Breast epithelium (tissue), 4 donors: Measurements from ENCODE around the gene RNASEL. TPM values are rescaled to one million over a fixed set of nuclear protein-coding genes. Genes with fewer than 3 reads are reported as not detected.
"Not testable (repeated sequence)": the region's sequence is repeated elsewhere in the genome, so short reads cannot be mapped to it uniquely, and the experiment has no call there.

Experiments
- DNase-seq, 2 donors: peaks; one replicate each; pipeline ENCODE4 v3.0.0-alpha.2; 2019; ENCODE audit warnings: low spot score in 2 of 2
- H3K27ac ChIP-seq, 2 donors: fragments of 200-600 bp; sonication (generic) in 1 of 2; one replicate each; pipeline ENCODE4 v1.5.1; 2016 to 2019; ENCODE audit warnings: mild to moderate bottlenecking in 1 of 2
- H3K27me3 ChIP-seq, 2 donors: fragments of 200-600 bp; sonication (generic) in 1 of 2; one replicate each; pipeline versions ENCODE4 v1.5.1 to v1.6.0; 2017 to 2019; ENCODE audit warnings: control low read depth in 1 of 2, mild to moderate bottlenecking in 1 of 2
- H3K36me3 ChIP-seq: fragments of 200-600 bp; one replicate; pipeline ENCODE4 v1.5.1; 2019
- H3K4me1 ChIP-seq, 2 donors: fragments of 200-600 bp; sonication (generic); one replicate each; pipeline ENCODE4 v1.5.1; 2016 to 2019; ENCODE audit warnings: control low read depth in 1 of 2
- H3K4me3 ChIP-seq, 3 donors: fragments of 200-600 bp; sonication (generic); 1 replicate in 2 of 3; 2 replicates in 1 of 3; pipeline ENCODE4 v1.5.1; 2016 to 2019; ENCODE audit warnings: mild to moderate bottlenecking in 3 of 3, moderate library complexity in 2 of 3
- H3K9me3 ChIP-seq, 2 donors: fragments of 200-600 bp; sonication (generic) in 1 of 2; one replicate each; pipeline ENCODE4 v1.5.1; 2016 to 2019; ENCODE audit warnings: control low read depth in 1 of 2
- CTCF ChIP-seq, 3 donors: fragments of 450-650 bp; IDR thresholded peaks; one replicate each; pipeline ENCODE4 v1.5.1; 2016 to 2017; ENCODE audit warnings: antibody characterized with exemption in 3 of 3, mild to moderate bottlenecking in 3 of 3, moderate library complexity in 3 of 3
- POLR2A ChIP-seq: fragments of 450-650 bp; IDR thresholded peaks from one replicate; pipeline ENCODE4 v1.6.1; 2016; ENCODE audit warnings: antibody characterized with exemption, mild to moderate bottlenecking, moderate library complexity
- POLR2AphosphoS5 ChIP-seq, 3 donors: sonication (generic); formaldehyde crosslinking; IDR thresholded peaks; one replicate each; pipeline ENCODE4 v1.6.1; 2017; ENCODE audit warnings: antibody characterized with exemption in 3 of 3
- intact Hi-C: fragments of 100-400 bp; cut with DNase I; formaldehyde crosslinking; loops from one replicate; pipeline ENCODE4 v1.15.1; 2023; ENCODE audit warnings: low total_unique reads
- total RNA-seq, 3 donors: library from RNA; depleted of rRNA; stranded (reverse); fragments of >200 nt; gene quantifications; one replicate each; pipeline ENCODE4 v1.1.0, GENCODE V29; 2016

The RNASEL gene
- total RNA-seq, 3 donors from 2014 or later, result 10.7 to 14.8 (median 10.8) TPM

GRCh38 chr1:182549346-182549745 is 39.7 kb downstream of the RNASEL start:
- Histone ChIP-seq H3K9me3 (peaks cover 4 to 10% of the 10 kb centered on the region in 2 donors), H3K4me3 (no peak overlapping the region), H3K27ac (no peak overlapping the region), H3K4me1 (no peaks in the 10 kb centered on the region), H3K36me3 (no peaks in the 10 kb centered on the region), H3K27me3 (no peaks in the 10 kb centered on the region)
- intact Hi-C loops, result no loop called here
- TF ChIP-seq CTCF (IDR thresholded peaks at IDR 0.05) (no peak), POLR2AphosphoS5 (IDR thresholded peaks at IDR 0.05) (no peak), POLR2A (no peak)
- DNase-seq, result no peak

DNA sequence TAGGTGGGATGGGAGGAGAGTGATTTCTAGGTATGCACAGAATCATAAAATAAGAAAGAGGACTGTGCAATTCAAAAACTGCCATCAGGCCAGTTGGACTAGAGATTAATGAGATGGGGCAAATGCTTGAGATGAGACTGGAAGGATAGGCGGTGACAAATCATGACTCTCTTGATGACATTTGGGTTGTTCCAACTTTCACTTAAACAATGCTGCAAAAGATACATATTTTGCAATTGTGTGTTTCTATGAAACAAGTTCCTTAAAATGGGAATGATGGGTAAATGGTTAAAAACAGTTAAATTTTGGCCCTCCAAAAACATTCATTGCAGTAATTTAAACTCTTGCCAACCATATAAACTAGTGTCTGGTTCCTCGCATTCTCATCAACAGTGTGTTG is 55.2 kb downstream of the RNASEL start:
- H3K27me3 ChIP-seq, result no peaks in the 10 kb centered on the region
- H3K4me3 ChIP-seq, result no peak overlapping the region
- H3K4me1 ChIP-seq, result no peaks in the 10 kb centered on the region
- H3K9me3 ChIP-seq, result peaks cover 0 to 1% of the 10 kb centered on the region in 2 donors
- no peaks in the 10 kb centered on the region for H3K36me3 ChIP-seq
- TF ChIP-seq POLR2AphosphoS5 (IDR thresholded peaks at IDR 0.05), result no peak
- TF ChIP-seq CTCF (IDR thresholded peaks at IDR 0.05), result no peak
- no peak for TF ChIP-seq POLR2A
- no peak for DNase-seq
- H3K27ac ChIP-seq, result no peak overlapping the region
- intact Hi-C loops, result no loop called here

DNA sequence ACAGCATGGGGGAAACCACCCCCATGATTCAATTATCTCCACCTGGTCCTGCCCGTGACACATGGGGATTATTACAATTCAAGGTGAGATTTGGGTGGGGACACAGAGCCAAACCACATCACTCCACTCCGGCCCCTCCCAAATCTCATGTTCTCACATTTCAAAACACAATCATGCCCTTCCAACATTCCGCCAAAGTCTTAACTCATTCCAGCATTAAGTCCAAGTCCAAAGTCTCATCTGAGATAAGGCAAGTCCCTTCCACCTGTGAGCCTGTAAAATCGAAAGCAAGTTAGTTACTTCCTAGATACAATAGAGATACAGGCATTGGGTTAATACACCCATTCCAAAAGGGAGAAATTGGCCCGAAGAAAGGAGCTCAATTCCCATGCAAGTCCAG is 60.9 kb downstream of the RNASEL start:
- intact Hi-C loops, H3K4me3 ChIP-seq, H3K27me3 ChIP-seq, H3K27ac ChIP-seq, DNase-seq, H3K36me3 ChIP-seq, H3K4me1 ChIP-seq: not testable (repeated sequence)
- H3K9me3 ChIP-seq, result peaks cover 6 to 26% of the 10 kb centered on the region in 2 donors

GRCh38 chr1:182527680-182528079 is 61.4 kb downstream of the RNASEL start:
- H3K4me1 ChIP-seq, result no peaks in the 10 kb centered on the region
- H3K9me3 ChIP-seq, result peaks cover 6 to 26% of the 10 kb centered on the region in 2 donors
- no peaks in the 10 kb centered on the region for H3K27me3 ChIP-seq
- H3K4me3 ChIP-seq, result no peak overlapping the region
- intact Hi-C loops, result no loop called here
- H3K27ac ChIP-seq, result no peak overlapping the region
- no peak for TF ChIP-seq POLR2A
- no peak for TF ChIP-seq POLR2AphosphoS5 (IDR thresholded peaks at IDR 0.05)
- TF ChIP-seq CTCF (IDR thresholded peaks at IDR 0.05), result no peak
- no peak for DNase-seq
- H3K36me3 ChIP-seq, result no peaks in the 10 kb centered on the region

DNA sequence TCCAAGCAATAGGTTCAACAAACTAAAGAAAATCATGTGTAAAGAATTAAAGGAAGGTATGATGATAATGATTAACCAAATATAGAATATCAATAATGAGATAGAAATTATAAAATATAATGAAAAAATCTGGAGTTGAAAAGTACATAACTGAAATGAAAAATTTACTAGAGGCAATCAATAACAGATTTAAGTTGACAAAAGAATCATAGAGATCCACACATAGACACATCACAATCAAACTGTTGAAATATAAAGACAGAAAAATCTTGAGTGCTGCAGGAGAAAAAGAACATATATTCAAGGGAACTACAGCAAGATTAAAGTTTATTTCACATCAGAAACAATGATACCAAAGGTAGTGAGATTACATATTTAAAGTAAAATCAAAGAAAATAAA is 63.7 kb downstream of the RNASEL start:
- no peak for DNase-seq
- Histone ChIP-seq H3K27me3 (no peaks in the 10 kb centered on the region), H3K4me3 (no peak overlapping the region), H3K27ac (no peak overlapping the region), H3K9me3 (peaks cover 6 to 26% of the 10 kb centered on the region in 2 donors), H3K36me3 (no peaks in the 10 kb centered on the region), H3K4me1 (no peaks in the 10 kb centered on the region)
- intact Hi-C loops, result no loop called here
- no peak for TF ChIP-seq POLR2AphosphoS5 (IDR thresholded peaks at IDR 0.05)

Other genes starting within 250 kb of the RNASEL start
- over 10,000 TPM in 1 of 3 donors, 1,000 to 10,000 TPM in 2; 1,940 to 10,612 (median 2,824) TPM for gene GLUL, start 197.5 kb downstream of the RNASEL start, total RNA-seq
- gene TEDDM1, start 188.6 kb downstream of the RNASEL start, total RNA-seq, result not detected
- gene RGSL1, start 139.1 kb downstream of the RNASEL start, total RNA-seq, result not detected
- gene RGS16, start 15.1 kb upstream of the RNASEL start, total RNA-seq, result 1 to 10 TPM; 1.3 to 6.3 (median 2.3) TPM
- gene RGS8, start 95.3 kb upstream of the RNASEL start, total RNA-seq, result not detected
- 10 to 100 TPM in 2 of 3 donors, 1 to 10 TPM in 1; 8.2 to 20.6 (median 19.3) TPM for gene NPL, start 200.5 kb upstream of the RNASEL start, total RNA-seq